ENCODE results near the gene PBX2.
"Not testable (repeated sequence)": the region's sequence is repeated elsewhere in the genome, so short reads cannot be mapped to it uniquely, and the experiment has no call there.

Gene PBX2

GRCh38 chr6:32149932-32150870, 39.8 kb downstream of the PBX2 start:
- DNase-seq (ENCODE audit: low spot score), result no peak

GRCh38 chr6:32149092-32149755, 40.8 kb downstream of the PBX2 start:
- no peak for DNase-seq (ENCODE audit: low spot score)

- peak; percentile 23 for DNase-seq (ENCODE audit: low spot score)
These were observed 41.5 kb downstream of the PBX2 start for GRCh38 chr6:32148289-32149091.

GRCh38 chr6:32147401-32148132, 42.4 kb downstream of the PBX2 start:
- no peak for DNase-seq (ENCODE audit: low spot score)

GRCh38 chr6:32146687-32147086, 43.3 kb downstream of the PBX2 start:
- DNase-seq (ENCODE audit: low spot score), result no peak

- no peak for DNase-seq (ENCODE audit: low spot score)
These were observed 43.7 kb downstream of the PBX2 start for GRCh38 chr6:32146287-32146686.

- DNase-seq (ENCODE audit: low spot score), result not testable (repeated sequence)
These were observed 45.8 kb downstream of the PBX2 start for GRCh38 chr6:32144238-32144637.

GRCh38 chr6:32140420-32141046, 49.5 kb downstream of the PBX2 start:
- DNase-seq (ENCODE audit: low spot score), result no peak

- DNase-seq (ENCODE audit: low spot score), result no peak
These were observed 50.4 kb downstream of the PBX2 start for GRCh38 chr6:32139590-32139989.

- no peak for DNase-seq (ENCODE audit: low spot score)
These were observed 52.5 kb downstream of the PBX2 start for GRCh38 chr6:32137454-32137853.

Measured in globus pallidus (tissue), 1 donor.